Measurements from ENCODE around the gene TTLL4. TPM values are rescaled to one million over a fixed set of nuclear protein-coding genes. Genes with fewer than 3 reads are reported as not detected.

Gene TTLL4
- total RNA-seq, 1 experiment from 2014 or later: 33.6 TPM

DNA sequence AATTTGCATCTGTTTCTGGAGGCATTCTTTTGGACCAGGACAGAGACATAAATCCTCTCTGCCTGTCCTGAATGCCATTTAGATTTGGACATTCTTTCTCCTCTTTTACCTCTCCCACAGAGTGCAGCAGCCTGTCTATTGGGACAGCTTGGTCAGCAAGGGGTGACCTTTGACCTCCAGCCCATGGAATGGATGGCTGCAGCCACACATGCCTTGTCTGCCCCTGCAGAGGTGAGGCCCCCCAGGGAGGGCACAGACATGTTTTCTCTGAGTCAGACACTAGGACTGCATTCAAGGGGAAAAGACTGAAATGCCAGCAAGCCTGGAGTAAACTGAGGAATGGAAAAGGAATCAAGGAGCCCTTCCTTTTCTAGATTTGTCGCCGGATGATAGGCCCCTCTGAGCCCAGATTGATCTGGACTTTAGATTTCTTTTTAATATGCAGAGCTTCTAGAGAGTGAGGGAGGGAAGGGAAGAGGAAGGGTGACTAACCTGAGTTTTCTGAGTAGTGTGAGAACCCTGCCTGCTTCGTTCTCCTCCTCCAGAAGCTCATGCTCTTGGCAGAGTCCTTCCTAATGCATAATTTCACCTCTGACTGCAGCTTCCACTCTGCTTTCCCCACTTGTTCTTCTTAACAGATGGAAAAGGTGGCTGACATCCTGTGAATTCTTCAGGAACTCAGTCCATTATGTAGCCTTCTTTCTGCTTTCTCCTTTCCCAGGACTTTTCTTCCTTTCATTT lies 16.1 kb upstream of the TTLL4 start:
- no peak overlapping the region for H3K4me3 Mint-ChIP-seq (ENCODE audit: unreplicated experiment)
- no peak overlapping the region for H3K27ac Mint-ChIP-seq (ENCODE audit: low read depth, unreplicated experiment)
- H3K4me1 Mint-ChIP-seq (ENCODE audit: insufficient read depth, unreplicated experiment): no peaks in the 10 kb centered on the region
- TF ChIP-seq, protein P1, sequence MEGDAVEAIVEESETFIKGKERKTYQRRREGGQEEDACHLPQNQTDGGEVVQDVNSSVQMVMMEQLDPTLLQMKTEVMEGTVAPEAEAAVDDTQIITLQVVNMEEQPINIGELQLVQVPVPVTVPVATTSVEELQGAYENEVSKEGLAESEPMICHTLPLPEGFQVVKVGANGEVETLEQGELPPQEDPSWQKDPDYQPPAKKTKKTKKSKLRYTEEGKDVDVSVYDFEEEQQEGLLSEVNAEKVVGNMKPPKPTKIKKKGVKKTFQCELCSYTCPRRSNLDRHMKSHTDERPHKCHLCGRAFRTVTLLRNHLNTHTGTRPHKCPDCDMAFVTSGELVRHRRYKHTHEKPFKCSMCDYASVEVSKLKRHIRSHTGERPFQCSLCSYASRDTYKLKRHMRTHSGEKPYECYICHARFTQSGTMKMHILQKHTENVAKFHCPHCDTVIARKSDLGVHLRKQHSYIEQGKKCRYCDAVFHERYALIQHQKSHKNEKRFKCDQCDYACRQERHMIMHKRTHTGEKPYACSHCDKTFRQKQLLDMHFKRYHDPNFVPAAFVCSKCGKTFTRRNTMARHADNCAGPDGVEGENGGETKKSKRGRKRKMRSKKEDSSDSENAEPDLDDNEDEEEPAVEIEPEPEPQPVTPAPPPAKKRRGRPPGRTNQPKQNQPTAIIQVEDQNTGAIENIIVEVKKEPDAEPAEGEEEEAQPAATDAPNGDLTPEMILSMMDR (IDR thresholded peaks at IDR 0.05; ENCODE audit: unreplicated experiment): no peak
- no peak for DNase-seq (ENCODE audit: unreplicated experiment)
- POLR2A ChIA-PET: interaction anchor here (0.6 to 1.5 kb wide), 2 partner anchors 16 to 558 kb away, joined by 3 read pairs; partner anchors contain the start of genes TTLL4 and TUBA4B
- H3K27me3 Mint-ChIP-seq (ENCODE audit: insufficient read depth, unreplicated experiment): no peaks in the 10 kb centered on the region
- intact Hi-C loops (cut with micrococcal nuclease): no loop called here
- H3K9me3 Mint-ChIP-seq (ENCODE audit: unreplicated experiment): no peaks in the 10 kb centered on the region
- peaks cover 23% of the 10 kb centered on the region for H3K36me3 Mint-ChIP-seq (ENCODE audit: insufficient read depth, unreplicated experiment)
- CTCF ChIA-PET: interaction anchor here (0.6 to 1.1 kb wide), 3 partner anchors 8 to 184 kb away, joined by 3 to 4 read pairs (median 3); no protein-coding TSS in a partner anchor
- BruUV-seq (replicated peaks): no TSS peak

DNA sequence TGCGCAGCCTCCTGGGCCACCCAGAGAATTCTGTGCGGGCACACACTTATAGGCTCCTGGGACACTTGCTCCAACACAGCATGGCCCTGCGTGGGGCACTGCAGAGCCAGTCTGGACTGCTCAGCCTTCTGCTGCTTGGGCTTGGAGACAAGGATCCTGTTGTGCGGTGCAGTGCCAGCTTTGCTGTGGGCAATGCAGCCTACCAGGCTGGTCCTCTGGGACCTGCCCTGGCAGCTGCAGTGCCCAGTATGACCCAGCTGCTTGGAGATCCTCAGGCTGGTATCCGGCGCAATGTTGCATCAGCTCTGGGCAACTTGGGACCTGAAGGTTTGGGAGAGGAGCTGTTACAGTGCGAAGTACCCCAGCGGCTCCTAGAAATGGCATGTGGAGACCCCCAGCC lies 11.8 kb upstream of the TTLL4 start:
- Mint-ChIP-seq H3K4me1 (ENCODE audit: insufficient read depth, unreplicated experiment) (no peaks in the 10 kb centered on the region), H3K9me3 (ENCODE audit: unreplicated experiment) (no peaks in the 10 kb centered on the region), H3K4me3 (ENCODE audit: unreplicated experiment) (no peak overlapping the region), H3K27ac (ENCODE audit: low read depth, unreplicated experiment) (no peak overlapping the region), H3K36me3 (ENCODE audit: insufficient read depth, unreplicated experiment) (peaks cover 21% of the 10 kb centered on the region), H3K27me3 (ENCODE audit: insufficient read depth, unreplicated experiment) (no peaks in the 10 kb centered on the region)
- no TSS peak for BruUV-seq (replicated peaks)
- POLR2A ChIA-PET: no interaction called here
- no peak for DNase-seq (ENCODE audit: unreplicated experiment)
- TF ChIP-seq, protein P1 (IDR thresholded peaks at IDR 0.05; ENCODE audit: unreplicated experiment): no peak
- CTCF ChIA-PET: interaction anchor here (0.7 to 3.0 kb wide), 4 partner anchors 11 to 143 kb away, joined by 3 to 16 read pairs (median 4); partner anchors contain the start of gene TTLL4
- intact Hi-C loops (cut with micrococcal nuclease): no loop called here

- intact Hi-C loops (cut with micrococcal nuclease): no loop called here
- Mint-ChIP-seq H3K36me3 (ENCODE audit: insufficient read depth, unreplicated experiment) (peaks cover 11% of the 10 kb centered on the region), H3K27ac (ENCODE audit: low read depth, unreplicated experiment) (no peak overlapping the region), H3K4me1 (ENCODE audit: insufficient read depth, unreplicated experiment) (no peaks in the 10 kb centered on the region), H3K4me3 (ENCODE audit: unreplicated experiment) (no peak overlapping the region), H3K9me3 (ENCODE audit: unreplicated experiment) (no peaks in the 10 kb centered on the region), H3K27me3 (ENCODE audit: insufficient read depth, unreplicated experiment) (no peaks in the 10 kb centered on the region)
- ChIA-PET POLR2A (interaction anchor here (1.5 kb wide), 1 partner anchor 30 kb away, joined by 6 read pairs; the partner anchor contains the start of genes RNF25 and STK36), CTCF (interaction anchor here (0.6 to 2.2 kb wide), 6 partner anchors 10 to 840 kb away, joined by 3 to 12 read pairs (median 3); no protein-coding TSS in a partner anchor)
- TF ChIP-seq, protein P1 (IDR thresholded peaks at IDR 0.05; ENCODE audit: unreplicated experiment): no peak
- DNase-seq (ENCODE audit: unreplicated experiment): no peak
- no TSS peak for BruUV-seq (replicated peaks)
Observed at GRCh38 chr2:218701806-218702205, 8.8 kb upstream of the TTLL4 start.

DNA sequence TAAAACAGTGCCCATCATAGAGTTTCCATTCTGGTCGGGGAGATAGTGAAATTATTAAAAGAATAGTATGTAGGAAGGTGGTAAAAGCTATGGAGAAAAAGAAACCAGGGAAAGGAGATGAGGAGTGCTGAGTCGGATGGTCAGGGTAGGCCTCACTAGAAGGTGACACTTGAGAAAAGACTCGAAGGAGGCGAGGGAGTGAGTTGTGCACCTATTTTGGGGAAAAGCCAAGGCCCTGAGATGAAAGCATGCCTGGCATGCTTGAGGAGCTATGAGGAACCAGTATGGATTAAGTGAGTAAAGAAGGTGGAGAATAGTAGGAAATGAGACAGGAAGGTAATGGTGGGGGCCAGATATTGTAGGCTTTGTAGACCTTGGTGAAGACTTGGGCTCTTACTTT lies 7.3 kb upstream of the TTLL4 start:
- H3K4me1 Mint-ChIP-seq (ENCODE audit: insufficient read depth, unreplicated experiment): no peaks in the 10 kb centered on the region
- intact Hi-C loops (cut with micrococcal nuclease): no loop called here
- no peaks in the 10 kb centered on the region for H3K9me3 Mint-ChIP-seq (ENCODE audit: unreplicated experiment)
- H3K36me3 Mint-ChIP-seq (ENCODE audit: insufficient read depth, unreplicated experiment): peaks cover 11% of the 10 kb centered on the region
- H3K4me3 Mint-ChIP-seq (ENCODE audit: unreplicated experiment): no peak overlapping the region
- H3K27me3 Mint-ChIP-seq (ENCODE audit: insufficient read depth, unreplicated experiment): no peaks in the 10 kb centered on the region
- ChIA-PET CTCF (interaction anchor here (0.9 to 2.2 kb wide), 3 partner anchors 16 to 144 kb away, joined by 3 to 12 read pairs (median 3); no protein-coding TSS in a partner anchor), POLR2A (interaction anchor here (1.1 to 1.5 kb wide), 2 partner anchors 31 to 655 kb away, joined by 3 to 6 read pairs; partner anchors contain the start of genes RNF25 and STK36)
- DNase-seq (ENCODE audit: unreplicated experiment): no peak
- TF ChIP-seq, protein P1 (IDR thresholded peaks at IDR 0.05; ENCODE audit: unreplicated experiment): no peak
- no peak overlapping the region for H3K27ac Mint-ChIP-seq (ENCODE audit: low read depth, unreplicated experiment)
- no TSS peak for BruUV-seq (replicated peaks)
